WTC11 (cell line): ENCODE data around the gene SH3YL1. TPM values are rescaled to one million over a fixed set of nuclear protein-coding genes. Genes with fewer than 3 reads are reported as not detected.

ENCODE experiments used
- CBFB ChIP-seq: sonication (generic); formaldehyde crosslinking; IDR thresholded peaks from 2 replicates; pipeline ENCODE4 v1.8.1; 2022; ENCODE audit warnings: mild to moderate bottlenecking, low read depth, missing genetic modification reagents
- ELF4 ChIP-seq: sonication (generic); formaldehyde crosslinking; IDR thresholded peaks from 2 replicates; pipeline ENCODE4 v1.8.1; 2022; ENCODE audit warnings: low read depth, mild to moderate bottlenecking, moderate library complexity, missing genetic modification reagents
- EMX1 ChIP-seq: fragments of 250-450 bp; sonication (Bioruptor Pico); IDR thresholded peaks from 2 replicates; pipeline ENCODE4 v1.8.0; 2021; ENCODE audit warnings: mild to moderate bottlenecking
- FOXJ3 ChIP-seq: sonication (generic); formaldehyde crosslinking; IDR thresholded peaks from 2 replicates; pipeline ENCODE4 v1.9.0; 2021; ENCODE audit warnings: missing genetic modification reagents, mild to moderate bottlenecking, borderline replicate concordance
- NFYB ChIP-seq: sonication (generic); formaldehyde crosslinking; conservative IDR thresholded peaks from 2 replicates; pipeline ENCODE4 v1.8.0; 2022; ENCODE audit warnings: low read depth, missing genetic modification reagents
- NR1H2 ChIP-seq: sonication (generic); formaldehyde crosslinking; IDR thresholded peaks from 2 replicates; pipeline ENCODE4 v1.9.0; 2021; ENCODE audit warnings: mild to moderate bottlenecking, moderate library complexity, missing genetic modification reagents
- NR2C2 ChIP-seq: sonication (generic); formaldehyde crosslinking; IDR thresholded peaks from 2 replicates; pipeline ENCODE4 v1.8.0; 2022; ENCODE audit warnings: mild to moderate bottlenecking, missing genetic modification reagents
- RORB ChIP-seq: fragments of 250-450 bp; sonication (Bioruptor Pico); IDR thresholded peaks from 2 replicates; pipeline ENCODE4 v1.9.0; 2021; ENCODE audit warnings: mild to moderate bottlenecking
- TEAD1 ChIP-seq: sonication (generic); formaldehyde crosslinking; IDR thresholded peaks from 2 replicates; pipeline ENCODE4 v1.8.0; 2022; ENCODE audit warnings: mild to moderate bottlenecking, missing genetic modification reagents
- TEAD4 ChIP-seq: sonication (generic); formaldehyde crosslinking; IDR thresholded peaks from 2 replicates; pipeline ENCODE4 v1.8.0; 2022; ENCODE audit warnings: mild to moderate bottlenecking, missing genetic modification reagents
- TP53 ChIP-seq: sonication (generic); formaldehyde crosslinking; IDR thresholded peaks from 2 replicates; pipeline ENCODE4 v1.8.1; 2023; ENCODE audit warnings: mild to moderate bottlenecking, missing genetic modification reagents
- ZBTB21 ChIP-seq: sonication (generic); formaldehyde crosslinking; IDR thresholded peaks from 2 replicates; pipeline ENCODE4 v1.8.1; 2023; ENCODE audit warnings: mild to moderate bottlenecking, missing genetic modification reagents, borderline replicate concordance
- ZNF263 ChIP-seq: sonication (generic); formaldehyde crosslinking; IDR thresholded peaks from 2 replicates; pipeline ENCODE4 v1.8.1; 2022; ENCODE audit warnings: low read depth, mild to moderate bottlenecking, moderate library complexity, missing genetic modification reagents
- ZNF396 ChIP-seq: fragments of 250-450 bp; sonication (Bioruptor Pico); IDR thresholded peaks from 2 replicates; pipeline ENCODE4 v1.8.0; 2021; ENCODE audit warnings: mild to moderate bottlenecking, moderate library complexity, borderline replicate concordance
- ZNF423 ChIP-seq: fragments of 250-450 bp; sonication (Bioruptor Pico); IDR thresholded peaks from 2 replicates; pipeline ENCODE4 v2.1.2; 2022; ENCODE audit warnings: mild to moderate bottlenecking, moderate library complexity
- total RNA-seq: library from RNA; stranded (reverse); gene quantifications from 3 replicates; pipeline ENCODE4 v1.2.3, GENCODE V29; 2021
- TF ChIP-seq, protein P1 (sequence below): sonication (generic); formaldehyde crosslinking; IDR thresholded peaks from 2 replicates; pipeline ENCODE4 v1.8.1; 2023; ENCODE audit warnings: mild to moderate bottlenecking, missing genetic modification reagents, moderate library complexity
- TF ChIP-seq, protein P2 (sequence below): sonication (generic); formaldehyde crosslinking; IDR thresholded peaks from 2 replicates; pipeline ENCODE4 v1.8.0; 2023; ENCODE audit warnings: missing genetic modification reagents
- TF ChIP-seq, protein P3 (sequence below): fragments of 250-450 bp; sonication (Bioruptor Pico); IDR thresholded peaks from 2 replicates; pipeline ENCODE4 v2.1.2; 2022; ENCODE audit warnings: mild to moderate bottlenecking, moderate library complexity
- TF ChIP-seq, protein P4 (sequence below): sonication (generic); formaldehyde crosslinking; IDR thresholded peaks from 2 replicates; pipeline ENCODE4 v1.8.0; 2023; ENCODE audit warnings: mild to moderate bottlenecking, missing genetic modification reagents
- TF ChIP-seq, protein P5 (sequence below): sonication (generic); formaldehyde crosslinking; IDR thresholded peaks from 2 replicates; pipeline ENCODE4 v1.8.0; 2023; ENCODE audit warnings: missing genetic modification reagents, mild to moderate bottlenecking, borderline replicate concordance
- TF ChIP-seq, protein P6 (sequence below): sonication (generic); formaldehyde crosslinking; IDR thresholded peaks from 2 replicates; pipeline ENCODE4 v1.8.1; 2022; ENCODE audit warnings: mild to moderate bottlenecking, missing genetic modification reagents, moderate library complexity, borderline replicate concordance
- TF ChIP-seq, protein P7 (sequence below): fragments of 250-450 bp; sonication (Bioruptor Pico); IDR thresholded peaks from 2 replicates; pipeline ENCODE4 v1.9.0; 2021; ENCODE audit warnings: mild to moderate bottlenecking
- TF ChIP-seq, protein P8 (sequence below): sonication (generic); formaldehyde crosslinking; IDR thresholded peaks from 2 replicates; pipeline ENCODE4 v1.8.1; 2023; ENCODE audit warnings: mild to moderate bottlenecking, missing genetic modification reagents

The SH3YL1 gene
- total RNA-seq, 1 experiment from 2014 or later = 26.4 TPM

DNA sequence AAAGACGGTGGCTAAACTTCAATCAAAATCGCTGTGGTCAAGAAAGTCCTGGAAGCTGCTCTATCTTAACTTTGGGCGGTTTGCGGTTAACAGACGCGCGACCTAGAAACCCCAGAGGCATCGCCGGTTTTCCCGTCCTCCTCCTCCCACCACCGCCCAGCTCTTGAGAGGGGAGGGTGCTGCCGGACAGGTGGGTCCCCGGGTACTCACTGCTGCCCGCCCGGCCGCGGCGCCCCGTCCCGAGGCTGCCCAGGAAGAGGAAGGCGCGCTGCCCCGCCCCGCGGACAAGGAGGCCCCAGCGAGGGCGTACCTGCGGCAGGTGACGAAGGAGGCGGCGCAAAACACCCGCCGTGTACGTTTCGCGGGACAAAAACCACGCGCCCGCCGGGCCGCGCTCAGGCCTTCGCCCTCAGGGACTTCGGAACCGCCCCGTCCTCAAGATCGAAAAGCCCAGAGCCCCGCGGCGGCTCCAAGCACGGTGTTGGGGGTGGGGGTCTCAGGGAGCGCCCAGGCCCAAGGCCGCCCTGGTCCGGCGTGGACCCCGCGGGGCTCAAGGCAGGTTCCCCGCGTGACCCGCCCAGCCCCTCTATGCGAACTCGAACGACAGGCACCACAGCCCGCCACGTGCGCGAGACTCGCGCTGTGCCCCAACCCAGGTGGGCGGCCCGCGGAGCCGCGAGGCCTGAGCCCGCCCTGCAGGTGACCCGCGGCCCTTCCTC is at the start of gene SH3YL1 (continued):
- TF ChIP-seq ZNF423 (CRISPR knock-in tag) = peak; percentile 19; the same call in 1 of the 2 replicates
- no peak for TF ChIP-seq FOXJ3 (CRISPR knock-in tag)
- TF ChIP-seq, protein P1, sequence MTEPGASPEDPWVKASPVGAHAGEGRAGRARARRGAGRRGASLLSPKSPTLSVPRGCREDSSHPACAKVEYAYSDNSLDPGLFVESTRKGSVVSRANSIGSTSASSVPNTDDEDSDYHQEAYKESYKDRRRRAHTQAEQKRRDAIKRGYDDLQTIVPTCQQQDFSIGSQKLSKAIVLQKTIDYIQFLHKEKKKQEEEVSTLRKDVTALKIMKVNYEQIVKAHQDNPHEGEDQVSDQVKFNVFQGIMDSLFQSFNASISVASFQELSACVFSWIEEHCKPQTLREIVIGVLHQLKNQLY (CRISPR knock-in tag) = no peak
- TF ChIP-seq, protein P2, sequence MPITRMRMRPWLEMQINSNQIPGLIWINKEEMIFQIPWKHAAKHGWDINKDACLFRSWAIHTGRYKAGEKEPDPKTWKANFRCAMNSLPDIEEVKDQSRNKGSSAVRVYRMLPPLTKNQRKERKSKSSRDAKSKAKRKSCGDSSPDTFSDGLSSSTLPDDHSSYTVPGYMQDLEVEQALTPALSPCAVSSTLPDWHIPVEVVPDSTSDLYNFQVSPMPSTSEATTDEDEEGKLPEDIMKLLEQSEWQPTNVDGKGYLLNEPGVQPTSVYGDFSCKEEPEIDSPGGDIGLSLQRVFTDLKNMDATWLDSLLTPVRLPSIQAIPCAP (CRISPR knock-in tag) = no peak
- TF ChIP-seq EMX1 (CRISPR knock-in tag) = no peak
- TF ChIP-seq, protein P3, sequence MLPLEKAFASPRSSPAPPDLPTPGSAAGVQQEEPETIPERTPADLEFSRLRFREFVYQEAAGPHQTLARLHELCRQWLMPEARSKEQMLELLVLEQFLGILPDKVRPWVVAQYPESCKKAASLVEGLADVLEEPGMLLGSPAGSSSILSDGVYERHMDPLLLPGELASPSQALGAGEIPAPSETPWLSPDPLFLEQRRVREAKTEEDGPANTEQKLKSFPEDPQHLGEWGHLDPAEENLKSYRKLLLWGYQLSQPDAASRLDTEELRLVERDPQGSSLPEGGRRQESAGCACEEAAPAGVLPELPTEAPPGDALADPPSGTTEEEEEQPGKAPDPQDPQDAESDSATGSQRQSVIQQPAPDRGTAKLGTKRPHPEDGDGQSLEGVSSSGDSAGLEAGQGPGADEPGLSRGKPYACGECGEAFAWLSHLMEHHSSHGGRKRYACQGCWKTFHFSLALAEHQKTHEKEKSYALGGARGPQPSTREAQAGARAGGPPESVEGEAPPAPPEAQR (CRISPR knock-in tag) = no peak
- TF ChIP-seq ZNF263 = no peak
- TF ChIP-seq ELF4 (CRISPR knock-in tag) = 0 out of 2 replicates have a peak, but pooled peaks have one; percentile 73
- TF ChIP-seq, protein P4, sequence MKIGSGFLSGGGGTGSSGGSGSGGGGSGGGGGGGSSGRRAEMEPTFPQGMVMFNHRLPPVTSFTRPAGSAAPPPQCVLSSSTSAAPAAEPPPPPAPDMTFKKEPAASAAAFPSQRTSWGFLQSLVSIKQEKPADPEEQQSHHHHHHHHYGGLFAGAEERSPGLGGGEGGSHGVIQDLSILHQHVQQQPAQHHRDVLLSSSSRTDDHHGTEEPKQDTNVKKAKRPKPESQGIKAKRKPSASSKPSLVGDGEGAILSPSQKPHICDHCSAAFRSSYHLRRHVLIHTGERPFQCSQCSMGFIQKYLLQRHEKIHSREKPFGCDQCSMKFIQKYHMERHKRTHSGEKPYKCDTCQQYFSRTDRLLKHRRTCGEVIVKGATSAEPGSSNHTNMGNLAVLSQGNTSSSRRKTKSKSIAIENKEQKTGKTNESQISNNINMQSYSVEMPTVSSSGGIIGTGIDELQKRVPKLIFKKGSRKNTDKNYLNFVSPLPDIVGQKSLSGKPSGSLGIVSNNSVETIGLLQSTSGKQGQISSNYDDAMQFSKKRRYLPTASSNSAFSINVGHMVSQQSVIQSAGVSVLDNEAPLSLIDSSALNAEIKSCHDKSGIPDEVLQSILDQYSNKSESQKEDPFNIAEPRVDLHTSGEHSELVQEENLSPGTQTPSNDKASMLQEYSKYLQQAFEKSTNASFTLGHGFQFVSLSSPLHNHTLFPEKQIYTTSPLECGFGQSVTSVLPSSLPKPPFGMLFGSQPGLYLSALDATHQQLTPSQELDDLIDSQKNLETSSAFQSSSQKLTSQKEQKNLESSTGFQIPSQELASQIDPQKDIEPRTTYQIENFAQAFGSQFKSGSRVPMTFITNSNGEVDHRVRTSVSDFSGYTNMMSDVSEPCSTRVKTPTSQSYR (CRISPR knock-in tag) = no peak
- TF ChIP-seq, protein P5, sequence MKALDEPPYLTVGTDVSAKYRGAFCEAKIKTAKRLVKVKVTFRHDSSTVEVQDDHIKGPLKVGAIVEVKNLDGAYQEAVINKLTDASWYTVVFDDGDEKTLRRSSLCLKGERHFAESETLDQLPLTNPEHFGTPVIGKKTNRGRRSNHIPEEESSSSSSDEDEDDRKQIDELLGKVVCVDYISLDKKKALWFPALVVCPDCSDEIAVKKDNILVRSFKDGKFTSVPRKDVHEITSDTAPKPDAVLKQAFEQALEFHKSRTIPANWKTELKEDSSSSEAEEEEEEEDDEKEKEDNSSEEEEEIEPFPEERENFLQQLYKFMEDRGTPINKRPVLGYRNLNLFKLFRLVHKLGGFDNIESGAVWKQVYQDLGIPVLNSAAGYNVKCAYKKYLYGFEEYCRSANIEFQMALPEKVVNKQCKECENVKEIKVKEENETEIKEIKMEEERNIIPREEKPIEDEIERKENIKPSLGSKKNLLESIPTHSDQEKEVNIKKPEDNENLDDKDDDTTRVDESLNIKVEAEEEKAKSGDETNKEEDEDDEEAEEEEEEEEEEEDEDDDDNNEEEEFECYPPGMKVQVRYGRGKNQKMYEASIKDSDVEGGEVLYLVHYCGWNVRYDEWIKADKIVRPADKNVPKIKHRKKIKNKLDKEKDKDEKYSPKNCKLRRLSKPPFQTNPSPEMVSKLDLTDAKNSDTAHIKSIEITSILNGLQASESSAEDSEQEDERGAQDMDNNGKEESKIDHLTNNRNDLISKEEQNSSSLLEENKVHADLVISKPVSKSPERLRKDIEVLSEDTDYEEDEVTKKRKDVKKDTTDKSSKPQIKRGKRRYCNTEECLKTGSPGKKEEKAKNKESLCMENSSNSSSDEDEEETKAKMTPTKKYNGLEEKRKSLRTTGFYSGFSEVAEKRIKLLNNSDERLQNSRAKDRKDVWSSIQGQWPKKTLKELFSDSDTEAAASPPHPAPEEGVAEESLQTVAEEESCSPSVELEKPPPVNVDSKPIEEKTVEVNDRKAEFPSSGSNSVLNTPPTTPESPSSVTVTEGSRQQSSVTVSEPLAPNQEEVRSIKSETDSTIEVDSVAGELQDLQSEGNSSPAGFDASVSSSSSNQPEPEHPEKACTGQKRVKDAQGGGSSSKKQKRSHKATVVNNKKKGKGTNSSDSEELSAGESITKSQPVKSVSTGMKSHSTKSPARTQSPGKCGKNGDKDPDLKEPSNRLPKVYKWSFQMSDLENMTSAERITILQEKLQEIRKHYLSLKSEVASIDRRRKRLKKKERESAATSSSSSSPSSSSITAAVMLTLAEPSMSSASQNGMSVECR (CRISPR knock-in tag) = peak; percentile 34; the same call in 1 of the 2 replicates
- 0 out of 2 replicates have a peak, but pooled peaks have one; percentile 49 for TF ChIP-seq TEAD4 (CRISPR knock-in tag)
- no peak for TF ChIP-seq ZNF396 (CRISPR knock-in tag)
- TF ChIP-seq ZBTB21 = no peak
- TF ChIP-seq, protein P6, sequence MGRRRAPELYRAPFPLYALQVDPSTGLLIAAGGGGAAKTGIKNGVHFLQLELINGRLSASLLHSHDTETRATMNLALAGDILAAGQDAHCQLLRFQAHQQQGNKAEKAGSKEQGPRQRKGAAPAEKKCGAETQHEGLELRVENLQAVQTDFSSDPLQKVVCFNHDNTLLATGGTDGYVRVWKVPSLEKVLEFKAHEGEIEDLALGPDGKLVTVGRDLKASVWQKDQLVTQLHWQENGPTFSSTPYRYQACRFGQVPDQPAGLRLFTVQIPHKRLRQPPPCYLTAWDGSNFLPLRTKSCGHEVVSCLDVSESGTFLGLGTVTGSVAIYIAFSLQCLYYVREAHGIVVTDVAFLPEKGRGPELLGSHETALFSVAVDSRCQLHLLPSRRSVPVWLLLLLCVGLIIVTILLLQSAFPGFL (CRISPR knock-in tag) = no peak
- TF ChIP-seq CBFB = no peak
- TF ChIP-seq, protein P7, sequence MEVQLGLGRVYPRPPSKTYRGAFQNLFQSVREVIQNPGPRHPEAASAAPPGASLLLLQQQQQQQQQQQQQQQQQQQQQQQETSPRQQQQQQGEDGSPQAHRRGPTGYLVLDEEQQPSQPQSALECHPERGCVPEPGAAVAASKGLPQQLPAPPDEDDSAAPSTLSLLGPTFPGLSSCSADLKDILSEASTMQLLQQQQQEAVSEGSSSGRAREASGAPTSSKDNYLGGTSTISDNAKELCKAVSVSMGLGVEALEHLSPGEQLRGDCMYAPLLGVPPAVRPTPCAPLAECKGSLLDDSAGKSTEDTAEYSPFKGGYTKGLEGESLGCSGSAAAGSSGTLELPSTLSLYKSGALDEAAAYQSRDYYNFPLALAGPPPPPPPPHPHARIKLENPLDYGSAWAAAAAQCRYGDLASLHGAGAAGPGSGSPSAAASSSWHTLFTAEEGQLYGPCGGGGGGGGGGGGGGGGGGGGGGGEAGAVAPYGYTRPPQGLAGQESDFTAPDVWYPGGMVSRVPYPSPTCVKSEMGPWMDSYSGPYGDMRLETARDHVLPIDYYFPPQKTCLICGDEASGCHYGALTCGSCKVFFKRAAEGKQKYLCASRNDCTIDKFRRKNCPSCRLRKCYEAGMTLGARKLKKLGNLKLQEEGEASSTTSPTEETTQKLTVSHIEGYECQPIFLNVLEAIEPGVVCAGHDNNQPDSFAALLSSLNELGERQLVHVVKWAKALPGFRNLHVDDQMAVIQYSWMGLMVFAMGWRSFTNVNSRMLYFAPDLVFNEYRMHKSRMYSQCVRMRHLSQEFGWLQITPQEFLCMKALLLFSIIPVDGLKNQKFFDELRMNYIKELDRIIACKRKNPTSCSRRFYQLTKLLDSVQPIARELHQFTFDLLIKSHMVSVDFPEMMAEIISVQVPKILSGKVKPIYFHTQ (CRISPR knock-in tag) = no peak
- no peak for TF ChIP-seq NR2C2
- no peak for TF ChIP-seq TEAD1 (CRISPR knock-in tag)
- no peak for TF ChIP-seq RORB (CRISPR knock-in tag)
- TF ChIP-seq, protein P8, sequence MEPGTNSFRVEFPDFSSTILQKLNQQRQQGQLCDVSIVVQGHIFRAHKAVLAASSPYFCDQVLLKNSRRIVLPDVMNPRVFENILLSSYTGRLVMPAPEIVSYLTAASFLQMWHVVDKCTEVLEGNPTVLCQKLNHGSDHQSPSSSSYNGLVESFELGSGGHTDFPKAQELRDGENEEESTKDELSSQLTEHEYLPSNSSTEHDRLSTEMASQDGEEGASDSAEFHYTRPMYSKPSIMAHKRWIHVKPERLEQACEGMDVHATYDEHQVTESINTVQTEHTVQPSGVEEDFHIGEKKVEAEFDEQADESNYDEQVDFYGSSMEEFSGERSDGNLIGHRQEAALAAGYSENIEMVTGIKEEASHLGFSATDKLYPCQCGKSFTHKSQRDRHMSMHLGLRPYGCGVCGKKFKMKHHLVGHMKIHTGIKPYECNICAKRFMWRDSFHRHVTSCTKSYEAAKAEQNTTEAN (CRISPR knock-in tag) = 0 out of 2 replicates have a peak, but pooled peaks have one; percentile 60
- peak; percentile 28; the same call in 1 of the 2 replicates for TF ChIP-seq TP53 (CRISPR knock-in tag)
- no peak for TF ChIP-seq NFYB (CRISPR knock-in tag)
- peak; percentile 58; the same call in 1 of the 2 replicates for TF ChIP-seq NR1H2 (CRISPR knock-in tag)
